ENCODE data around the gene NPFFR2.

GRCh38 chr4:72194046-72194445 is 162.2 kb downstream of the NPFFR2 start:
- TF ChIP-seq MEIS2 (CRISPR knock-in tag; IDR thresholded peaks at IDR 0.05): no peak
- no peak for TF ChIP-seq CREB1 (IDR thresholded peaks at IDR 0.05)
- no peak for TF ChIP-seq CREB1 (CRISPR knock-in tag; IDR thresholded peaks at IDR 0.05)
- no peak for TF ChIP-seq SP1 (IDR thresholded peaks at IDR 0.05)
- no peak for TF ChIP-seq SP1 (CRISPR knock-in tag; IDR thresholded peaks at IDR 0.05)
- no peak for TF ChIP-seq NFIC (IDR thresholded peaks at IDR 0.05; ENCODE audit: low read length)
- no peak for TF ChIP-seq SRSF1 (optimal IDR thresholded peaks at IDR 0.05; ENCODE audit: low read depth, low read length)
- no peak for TF ChIP-seq RNF2 (conservative IDR thresholded peaks at IDR 0.05; ENCODE audit: low read depth)
- no peak for TF ChIP-seq POLR2A (IDR thresholded peaks at IDR 0.05; ENCODE audit: insufficient read depth in 1 of 2, low read depth in 2 of 2, low read length in 2 of 2)
- TF ChIP-seq POLR2AphosphoS5 (IDR thresholded peaks at IDR 0.05; ENCODE audit: low read depth, low read length): no peak
- no peak for TF ChIP-seq MAFK (conservative IDR thresholded peaks at IDR 0.05 in 1 of 2, IDR thresholded peaks at IDR 0.05 in 1 of 2; ENCODE audit: low read length in 2 of 2)
- TF ChIP-seq ZNF629 (CRISPR knock-in tag; conservative IDR thresholded peaks at IDR 0.05): no peak
